HEK293 (cell line): ENCODE results near the gene FAM124A.

Experiments
- CTCF ChIA-PET: fragments of 350-600 bp; formaldehyde crosslinking; extraction: SDS; loops from one replicate; lab custom pipeline; 2021; ENCODE audit warnings: antibody characterized with exemption; lab: Yijun Ruan, JAX
- POLR2A ChIA-PET: fragments of 300-600 bp; formaldehyde crosslinking; extraction: SDS; loops from one replicate; lab custom pipeline; 2020; ENCODE audit warnings: antibody characterized with exemption, inconsistent platforms; lab: Yijun Ruan, JAX
- H3K27ac ChIP-seq: fragments of 200-500 bp; sonication (Bioruptor generic); 2 replicates; pipeline ENCODE4 v1.5.1; 2014; ENCODE audit warnings: low read depth, low read length, control low read depth, inconsistent platforms; ENCODE audit errors: extremely low read depth
- H3K36me3 ChIP-seq, 2 experiments: fragments of 200-500 bp in 1 of 2; sonication (Bioruptor generic) in 1 of 2; 1 replicate in 1 of 2; 2 replicates in 1 of 2; pipeline ENCODE4 v1.5.1; 2014 to 2017; ENCODE audit warnings: inconsistent platforms in 2 of 2, low read length in 2 of 2; ENCODE audit not compliant: control insufficient read depth in 2 of 2, insufficient read depth in 1 of 2
- H3K4me1 ChIP-seq: fragments of 200-500 bp; sonication (Bioruptor generic); 2 replicates; pipeline ENCODE4 v1.5.1; 2014; ENCODE audit warnings: mild to moderate bottlenecking, low read length, inconsistent platforms; ENCODE audit not compliant: control insufficient read depth, insufficient read depth
- H3K4me3 ChIP-seq: 2 replicates; pipeline ENCODE4 v1.5.1; 2011; ENCODE audit warnings: low read depth, mild to moderate bottlenecking, control low read depth, low read length, moderate library complexity
- H3K9me3 ChIP-seq: fragments of 200-500 bp; sonication (Bioruptor generic); 2 replicates; pipeline ENCODE4 v1.5.1; 2014; ENCODE audit warnings: low read depth, low read length, inconsistent platforms; ENCODE audit not compliant: control insufficient read depth, insufficient read depth
- GFI1B ChIP-seq: fragments of 450-650 bp; formaldehyde crosslinking; IDR thresholded peaks from 2 replicates; pipeline ENCODE4 v1.5.1; 2016; ENCODE audit warnings: missing biosample characterization, missing genetic modification characterization
- IKZF3 ChIP-seq: fragments of 450-650 bp; IDR thresholded peaks from 2 replicates; pipeline ENCODE4 v1.5.0; 2018; ENCODE audit warnings: missing biosample characterization, mild to moderate bottlenecking, missing genetic modification characterization, moderate library complexity
- KLF16 ChIP-seq: fragments of 450-650 bp; formaldehyde crosslinking; IDR thresholded peaks from 2 replicates; pipeline ENCODE4 v1.5.1; 2017; ENCODE audit warnings: missing biosample characterization, missing genetic modification characterization
- MEIS1 ChIP-seq: sonication (generic); formaldehyde crosslinking; IDR thresholded peaks from 2 replicates; pipeline ENCODE4 v1.8.1; 2022; ENCODE audit warnings: missing genetic modification reagents, mild to moderate bottlenecking, borderline replicate concordance
- ZBTB1 ChIP-seq: fragments of 450-650 bp; formaldehyde crosslinking; IDR thresholded peaks from 2 replicates; pipeline ENCODE4 v1.5.1; 2016; ENCODE audit warnings: missing biosample characterization, missing genetic modification characterization
- ZBTB17 ChIP-seq: fragments of 450-650 bp; formaldehyde crosslinking; IDR thresholded peaks from 2 replicates; pipeline ENCODE4 v1.5.1; 2016; ENCODE audit warnings: missing biosample characterization, missing genetic modification characterization
- ZNF10 ChIP-seq: fragments of 450-650 bp; formaldehyde crosslinking; IDR thresholded peaks from 2 replicates; pipeline ENCODE4 v1.5.1; 2017; ENCODE audit warnings: missing biosample characterization, missing genetic modification characterization
- ZNF114 ChIP-seq: fragments of 450-650 bp; formaldehyde crosslinking; IDR thresholded peaks from 2 replicates; pipeline ENCODE4 v1.5.0; 2017; ENCODE audit warnings: missing biosample characterization, missing genetic modification characterization
- ZNF132 ChIP-seq: fragments of 450-650 bp; formaldehyde crosslinking; IDR thresholded peaks from 2 replicates; pipeline ENCODE4 v1.5.1; 2017; ENCODE audit warnings: missing biosample characterization, missing genetic modification characterization, borderline replicate concordance
- ZNF138 ChIP-seq: fragments of 450-650 bp; formaldehyde crosslinking; IDR thresholded peaks from 2 replicates; pipeline ENCODE4 v1.5.1; 2016; ENCODE audit warnings: missing biosample characterization, missing genetic modification characterization, borderline replicate concordance
- ZNF16 ChIP-seq: fragments of 450-650 bp; formaldehyde crosslinking; IDR thresholded peaks from 2 replicates; pipeline ENCODE4 v1.5.1; 2016; ENCODE audit warnings: low read depth, missing biosample characterization, missing genetic modification characterization
- ZNF341 ChIP-seq: fragments of 450-650 bp; formaldehyde crosslinking; IDR thresholded peaks from 2 replicates; pipeline ENCODE4; 2016; ENCODE audit warnings: low read depth, missing biosample characterization, missing genetic modification characterization
- ZNF350 ChIP-seq: fragments of 450-650 bp; formaldehyde crosslinking; IDR thresholded peaks from 2 replicates; pipeline ENCODE4 v1.5.0; 2017; ENCODE audit warnings: missing biosample characterization, mild to moderate bottlenecking, missing genetic modification characterization
- ZNF416 ChIP-seq: fragments of 450-650 bp; formaldehyde crosslinking; IDR thresholded peaks from 2 replicates; pipeline ENCODE4 v1.5.1; 2016; ENCODE audit warnings: missing biosample characterization, missing genetic modification characterization
- ZNF426 ChIP-seq: fragments of 450-650 bp; formaldehyde crosslinking; IDR thresholded peaks from 2 replicates; pipeline ENCODE4 v1.5.1; 2017; ENCODE audit warnings: missing biosample characterization, missing genetic modification characterization, mild to moderate bottlenecking, inconsistent platforms, moderate library complexity
- ZNF521 ChIP-seq: fragments of 450-650 bp; formaldehyde crosslinking; IDR thresholded peaks from 2 replicates; pipeline ENCODE4 v1.5.1; 2017; ENCODE audit warnings: missing biosample characterization, mild to moderate bottlenecking, missing genetic modification characterization
- ZNF529 ChIP-seq: fragments of 450-650 bp; formaldehyde crosslinking; IDR thresholded peaks from 2 replicates; pipeline ENCODE4 v1.5.1; 2017; ENCODE audit warnings: missing genetic modification characterization, missing biosample characterization; ENCODE audit not compliant: insufficient replicate concordance
- ZNF837 ChIP-seq: fragments of 450-650 bp; formaldehyde crosslinking; IDR thresholded peaks from 2 replicates; pipeline ENCODE4 v1.5.1; 2016; ENCODE audit warnings: missing biosample characterization, missing genetic modification characterization
- TF ChIP-seq, protein P1 (sequence below): fragments of 450-650 bp; formaldehyde crosslinking; IDR thresholded peaks from 2 replicates; pipeline ENCODE4 v1.5.1; 2016; ENCODE audit warnings: missing biosample characterization, missing genetic modification characterization
- TF ChIP-seq, protein P2 (sequence below): fragments of 450-650 bp; formaldehyde crosslinking; IDR thresholded peaks from 2 replicates; pipeline ENCODE4 v1.5.1; 2016; ENCODE audit warnings: missing biosample characterization, missing genetic modification characterization
- TF ChIP-seq, protein P3 (sequence below): fragments of 450-650 bp; formaldehyde crosslinking; IDR thresholded peaks from 2 replicates; pipeline ENCODE4 v1.5.1; 2016; ENCODE audit warnings: missing biosample characterization, missing genetic modification characterization

Gene FAM124A

DNA sequence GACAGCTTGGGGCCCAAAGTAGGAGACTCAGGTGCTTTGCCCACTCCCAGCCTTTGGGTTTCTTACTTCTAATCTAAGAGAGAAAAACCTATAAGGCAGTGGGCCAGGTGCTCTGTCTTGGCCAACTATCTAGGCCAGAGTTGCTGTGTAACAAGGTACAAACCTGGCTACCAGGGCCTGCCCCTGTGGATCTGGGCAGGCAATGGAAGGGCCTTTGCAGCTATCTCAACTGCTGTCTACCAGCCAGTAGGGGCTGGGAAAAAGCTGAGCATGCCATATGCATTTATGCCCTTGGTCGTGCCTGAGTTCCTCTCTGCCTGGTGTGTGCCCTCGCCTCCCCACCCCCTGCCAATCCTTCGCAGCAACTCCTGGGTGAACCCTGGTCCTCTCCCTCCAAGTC is 100.6 kb downstream of the FAM124A start (continued):
- no peak for TF ChIP-seq IKZF3
- TF ChIP-seq, protein P1, sequence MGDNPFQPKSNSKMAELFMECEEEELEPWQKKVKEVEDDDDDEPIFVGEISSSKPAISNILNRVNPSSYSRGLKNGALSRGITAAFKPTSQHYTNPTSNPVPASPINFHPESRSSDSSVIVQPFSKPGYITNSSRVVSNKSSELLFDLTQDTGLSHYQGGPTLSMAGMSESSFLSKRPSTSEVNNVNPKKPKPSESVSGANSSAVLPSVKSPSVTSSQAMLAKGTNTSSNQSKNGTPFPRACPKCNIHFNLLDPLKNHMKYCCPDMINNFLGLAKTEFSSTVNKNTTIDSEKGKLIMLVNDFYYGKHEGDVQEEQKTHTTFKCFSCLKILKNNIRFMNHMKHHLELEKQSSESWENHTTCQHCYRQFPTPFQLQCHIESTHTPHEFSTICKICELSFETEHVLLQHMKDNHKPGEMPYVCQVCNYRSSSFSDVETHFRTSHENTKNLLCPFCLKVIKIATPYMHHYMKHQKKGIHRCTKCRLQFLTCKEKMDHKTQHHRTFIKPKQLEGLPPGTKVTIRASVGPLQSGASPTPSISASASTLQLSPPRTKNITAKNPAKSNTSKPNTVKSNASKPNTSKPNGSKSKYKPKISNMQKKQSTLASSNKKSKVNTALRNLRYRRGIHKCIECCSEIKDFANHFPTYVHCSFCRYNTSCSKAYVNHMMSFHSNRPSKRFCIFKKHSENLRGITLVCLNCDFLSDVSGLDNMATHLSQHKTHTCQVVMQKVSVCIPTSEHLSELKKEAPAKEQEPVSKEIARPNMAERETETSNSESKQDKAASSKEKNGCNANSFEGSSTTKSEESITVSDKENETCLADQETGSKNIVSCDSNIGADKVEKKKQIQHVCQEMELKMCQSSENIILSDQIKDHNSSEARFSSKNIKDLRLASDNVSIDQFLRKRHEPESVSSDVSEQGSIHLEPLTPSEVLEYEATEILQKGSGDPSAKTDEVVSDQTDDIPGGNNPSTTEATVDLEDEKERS (tag by site-specific recombination): no peak
- TF ChIP-seq ZNF132 (tag by site-specific recombination): no peak
- TF ChIP-seq, all 188 proteins: peak for 0

DNA sequence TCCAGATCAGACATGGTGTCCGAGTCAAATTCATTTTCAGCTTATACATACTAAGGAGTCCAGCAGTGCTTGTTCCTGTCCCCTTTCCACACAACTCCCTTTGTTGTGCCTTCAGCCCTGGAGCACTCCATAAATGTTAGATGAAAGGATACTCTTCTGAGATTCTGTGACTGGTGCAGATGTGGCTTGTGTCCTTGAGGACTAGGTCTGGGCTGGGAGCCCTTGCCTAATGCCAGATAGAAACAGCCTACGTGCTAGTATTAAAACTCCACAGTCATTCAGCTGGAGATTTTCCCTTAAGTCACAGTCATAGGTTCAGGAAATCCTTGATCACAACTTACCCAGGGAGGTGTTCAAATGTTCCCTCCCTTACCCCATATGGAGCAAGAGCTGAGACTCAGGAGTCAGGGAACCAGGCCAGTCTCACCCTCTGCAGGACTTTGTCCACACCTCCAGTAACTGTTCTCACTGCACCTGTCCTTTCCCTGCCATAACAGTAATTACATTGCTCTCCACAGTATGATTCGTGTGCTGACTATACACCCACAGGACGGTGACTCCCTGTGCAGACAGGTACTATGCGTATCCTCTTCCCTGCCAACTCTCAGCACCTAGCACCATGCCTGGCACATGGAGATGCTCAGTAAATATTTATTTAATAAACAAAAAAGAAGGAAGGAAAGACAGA is 101.8 kb downstream of the FAM124A start:
- no peaks in the 10 kb centered on the region for H3K4me1 ChIP-seq
- H3K9me3 ChIP-seq: no peaks in the 10 kb centered on the region
- H3K36me3 ChIP-seq: no peaks in the 10 kb centered on the region
- no peak overlapping the region for H3K27ac ChIP-seq
- ChIA-PET POLR2A (no interaction called here), CTCF (no interaction called here)
- H3K4me3 ChIP-seq: no peak overlapping the region
- TF ChIP-seq ZNF16 (tag by site-specific recombination): no peak
- TF ChIP-seq, protein P2, sequence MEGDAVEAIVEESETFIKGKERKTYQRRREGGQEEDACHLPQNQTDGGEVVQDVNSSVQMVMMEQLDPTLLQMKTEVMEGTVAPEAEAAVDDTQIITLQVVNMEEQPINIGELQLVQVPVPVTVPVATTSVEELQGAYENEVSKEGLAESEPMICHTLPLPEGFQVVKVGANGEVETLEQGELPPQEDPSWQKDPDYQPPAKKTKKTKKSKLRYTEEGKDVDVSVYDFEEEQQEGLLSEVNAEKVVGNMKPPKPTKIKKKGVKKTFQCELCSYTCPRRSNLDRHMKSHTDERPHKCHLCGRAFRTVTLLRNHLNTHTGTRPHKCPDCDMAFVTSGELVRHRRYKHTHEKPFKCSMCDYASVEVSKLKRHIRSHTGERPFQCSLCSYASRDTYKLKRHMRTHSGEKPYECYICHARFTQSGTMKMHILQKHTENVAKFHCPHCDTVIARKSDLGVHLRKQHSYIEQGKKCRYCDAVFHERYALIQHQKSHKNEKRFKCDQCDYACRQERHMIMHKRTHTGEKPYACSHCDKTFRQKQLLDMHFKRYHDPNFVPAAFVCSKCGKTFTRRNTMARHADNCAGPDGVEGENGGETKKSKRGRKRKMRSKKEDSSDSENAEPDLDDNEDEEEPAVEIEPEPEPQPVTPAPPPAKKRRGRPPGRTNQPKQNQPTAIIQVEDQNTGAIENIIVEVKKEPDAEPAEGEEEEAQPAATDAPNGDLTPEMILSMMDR (tag by site-specific recombination): no peak
- TF ChIP-seq GFI1B (tag by site-specific recombination): no peak
- no peak for TF ChIP-seq ZNF837
- TF ChIP-seq MEIS1 (CRISPR knock-in tag): no peak
- no peak for TF ChIP-seq ZNF416 (tag by site-specific recombination)
- no peak for TF ChIP-seq ZNF426 (tag by site-specific recombination)
- TF ChIP-seq ZNF529 (tag by site-specific recombination): no peak
- TF ChIP-seq ZNF350 (tag by site-specific recombination): no peak
- TF ChIP-seq ZNF10 (tag by site-specific recombination): no peak
- TF ChIP-seq ZBTB17 (tag by site-specific recombination): no peak
- TF ChIP-seq ZBTB1 (tag by site-specific recombination): no peak
- no peak for TF ChIP-seq ZNF521 (tag by site-specific recombination)
- TF ChIP-seq, protein P3, sequence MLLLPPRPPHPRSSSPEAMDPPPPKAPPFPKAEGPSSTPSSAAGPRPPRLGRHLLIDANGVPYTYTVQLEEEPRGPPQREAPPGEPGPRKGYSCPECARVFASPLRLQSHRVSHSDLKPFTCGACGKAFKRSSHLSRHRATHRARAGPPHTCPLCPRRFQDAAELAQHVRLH (tag by site-specific recombination): no peak
- no peak for TF ChIP-seq KLF16 (tag by site-specific recombination)
- TF ChIP-seq ZNF138: no peak
- TF ChIP-seq ZNF341 (tag by site-specific recombination): no peak
- TF ChIP-seq ZNF114 (tag by site-specific recombination): no peak
